Measurements from ENCODE around the gene TECTB. TPM values are rescaled to one million over a fixed set of nuclear protein-coding genes. Genes with fewer than 3 reads are reported as not detected.
A peak's percentile ranks its signal among the peaks of the same experiment; 100 is the strongest.

Gene TECTB
- total RNA-seq, 6 experiments from 2014 or later: not detected

DNA sequence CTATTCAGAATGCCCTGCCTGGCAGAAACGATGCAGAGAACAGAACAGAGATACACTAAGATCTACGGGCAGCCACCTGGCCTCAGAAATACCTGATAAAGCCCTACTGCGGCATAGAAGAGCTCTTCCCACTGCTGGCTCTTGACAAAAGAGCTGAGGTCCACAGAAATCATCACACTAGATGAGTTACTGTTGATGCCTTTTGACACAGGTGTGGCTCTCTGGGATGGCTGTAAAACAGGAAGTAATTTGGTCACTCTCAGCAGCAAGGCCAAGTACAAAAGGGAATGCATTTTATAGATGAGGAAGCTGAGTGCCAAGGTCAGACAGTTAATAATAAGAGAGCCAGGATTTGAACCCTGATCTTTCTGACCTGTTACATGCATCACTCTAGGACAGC is 55.8 kb downstream of the TECTB start:
- no peak for DNase-seq
- H3K27ac Mint-ChIP-seq: no peak overlapping the region

DNA sequence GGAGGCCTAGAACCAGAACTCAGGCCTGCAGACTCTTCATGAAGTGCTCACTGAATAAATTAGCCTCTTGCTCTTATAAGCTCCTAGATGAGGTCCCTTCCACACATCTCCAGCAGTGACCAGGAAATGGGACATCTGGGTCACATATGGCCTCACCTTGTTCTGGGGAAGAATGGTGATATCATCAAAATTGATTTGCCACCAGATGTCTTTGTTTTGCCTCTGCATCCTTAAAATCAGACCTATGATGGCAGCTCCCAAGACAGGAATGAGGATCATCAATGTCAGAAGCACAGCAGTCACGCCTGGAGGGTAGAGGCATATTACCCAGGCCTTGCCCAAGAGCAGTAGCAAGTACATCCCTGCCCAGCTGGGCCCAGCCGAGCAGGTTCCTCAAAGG is 57.4 kb downstream of the TECTB start:
- H3K36me3 Mint-ChIP-seq (ENCODE audit: low read depth): no peaks in the 10 kb centered on the region
- TF ChIP-seq, protein P1, sequence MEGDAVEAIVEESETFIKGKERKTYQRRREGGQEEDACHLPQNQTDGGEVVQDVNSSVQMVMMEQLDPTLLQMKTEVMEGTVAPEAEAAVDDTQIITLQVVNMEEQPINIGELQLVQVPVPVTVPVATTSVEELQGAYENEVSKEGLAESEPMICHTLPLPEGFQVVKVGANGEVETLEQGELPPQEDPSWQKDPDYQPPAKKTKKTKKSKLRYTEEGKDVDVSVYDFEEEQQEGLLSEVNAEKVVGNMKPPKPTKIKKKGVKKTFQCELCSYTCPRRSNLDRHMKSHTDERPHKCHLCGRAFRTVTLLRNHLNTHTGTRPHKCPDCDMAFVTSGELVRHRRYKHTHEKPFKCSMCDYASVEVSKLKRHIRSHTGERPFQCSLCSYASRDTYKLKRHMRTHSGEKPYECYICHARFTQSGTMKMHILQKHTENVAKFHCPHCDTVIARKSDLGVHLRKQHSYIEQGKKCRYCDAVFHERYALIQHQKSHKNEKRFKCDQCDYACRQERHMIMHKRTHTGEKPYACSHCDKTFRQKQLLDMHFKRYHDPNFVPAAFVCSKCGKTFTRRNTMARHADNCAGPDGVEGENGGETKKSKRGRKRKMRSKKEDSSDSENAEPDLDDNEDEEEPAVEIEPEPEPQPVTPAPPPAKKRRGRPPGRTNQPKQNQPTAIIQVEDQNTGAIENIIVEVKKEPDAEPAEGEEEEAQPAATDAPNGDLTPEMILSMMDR (IDR thresholded peaks at IDR 0.05): no peak
- no peak overlapping the region for H3K4me3 Mint-ChIP-seq
- peaks cover 13% of the 10 kb centered on the region for H3K27me3 Mint-ChIP-seq (ENCODE audit: insufficient read depth)
- H3K4me1 Mint-ChIP-seq (ENCODE audit: low read depth): peaks cover 8% of the 10 kb centered on the region
- H3K9me3 Mint-ChIP-seq: no peaks in the 10 kb centered on the region
- no peak for DNase-seq
- H3K27ac Mint-ChIP-seq: no peak overlapping the region

More for the DNA sequence above, 55.8 kb downstream of the TECTB start:
- peaks cover 14% of the 10 kb centered on the region for H3K27me3 Mint-ChIP-seq (ENCODE audit: insufficient read depth)
- peaks cover 21% of the 10 kb centered on the region for H3K4me1 Mint-ChIP-seq (ENCODE audit: low read depth)
- no peaks in the 10 kb centered on the region for H3K36me3 Mint-ChIP-seq (ENCODE audit: low read depth)
- TF ChIP-seq, protein P1 (IDR thresholded peaks at IDR 0.05): no peak
- H3K4me3 Mint-ChIP-seq: no peak overlapping the region
- H3K9me3 Mint-ChIP-seq: no peaks in the 10 kb centered on the region

DNA sequence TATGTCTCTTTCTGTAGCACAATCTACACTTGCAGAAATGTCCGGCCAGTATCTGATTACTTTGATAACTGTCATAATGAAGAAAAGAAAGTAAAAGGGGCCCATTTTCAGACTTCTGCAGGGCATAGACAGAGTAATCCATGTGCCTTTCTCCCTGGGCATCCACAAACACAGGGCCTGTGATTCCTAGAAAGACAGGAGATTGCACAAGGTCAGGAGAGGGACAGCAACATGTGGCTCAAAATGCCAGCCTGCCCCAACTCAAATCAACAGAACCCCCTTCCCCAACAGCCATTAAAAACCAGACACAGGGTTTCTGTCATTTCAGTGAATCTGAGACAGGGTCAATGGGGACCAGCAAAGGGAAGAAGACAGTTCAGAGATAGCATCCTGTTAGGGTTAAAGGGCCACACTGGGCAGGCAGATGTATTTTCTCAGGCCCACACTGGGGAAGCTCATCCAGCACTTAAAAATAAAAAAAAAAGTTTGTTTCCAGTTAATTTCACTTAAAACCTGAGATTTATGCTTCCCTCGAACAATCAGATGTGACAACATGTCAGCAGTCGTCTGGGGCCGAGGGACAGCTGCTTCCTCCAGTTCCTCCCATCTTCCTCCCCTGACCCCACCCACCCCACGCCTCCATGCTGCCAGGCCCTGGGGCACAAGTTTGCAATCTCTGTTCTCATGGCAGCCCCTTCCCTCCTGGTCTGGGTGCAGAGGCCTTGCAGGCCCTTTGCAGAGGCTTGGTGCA is 60.0 kb downstream of the TECTB start:
- DNase-seq: no peak
- no peak overlapping the region for H3K27ac Mint-ChIP-seq
- TF ChIP-seq, protein P1 (IDR thresholded peaks at IDR 0.05): no peak
- no peaks in the 10 kb centered on the region for H3K4me1 Mint-ChIP-seq (ENCODE audit: low read depth)
- no peaks in the 10 kb centered on the region for H3K36me3 Mint-ChIP-seq (ENCODE audit: low read depth)
- H3K4me3 Mint-ChIP-seq: no peak overlapping the region
- H3K9me3 Mint-ChIP-seq: no peaks in the 10 kb centered on the region
- H3K27me3 Mint-ChIP-seq (ENCODE audit: insufficient read depth): peaks cover 12% of the 10 kb centered on the region

DNA sequence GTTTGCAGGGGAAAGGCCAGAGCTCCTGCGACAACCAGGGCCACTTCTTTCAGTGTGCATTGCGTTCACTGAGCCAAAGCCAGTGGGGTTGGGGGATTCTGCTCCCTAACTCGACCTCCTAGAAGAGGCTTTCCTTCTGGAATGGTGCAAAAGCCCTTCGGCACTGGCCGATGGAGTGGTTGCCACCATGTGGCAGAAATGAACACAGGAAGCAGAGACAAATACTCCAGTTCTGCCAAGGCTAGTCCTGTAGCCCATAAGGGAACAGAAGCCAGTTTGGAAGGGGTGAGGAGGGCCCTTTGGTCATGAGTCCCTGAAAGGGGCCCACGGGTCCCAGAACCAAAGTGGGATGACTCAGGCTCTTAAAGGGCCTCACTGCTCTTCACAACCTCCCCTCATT is 61.1 kb downstream of the TECTB start:
- no peaks in the 10 kb centered on the region for H3K4me1 Mint-ChIP-seq (ENCODE audit: low read depth)
- H3K4me3 Mint-ChIP-seq: no peak overlapping the region
- DNase-seq: no peak
- TF ChIP-seq, protein P1 (IDR thresholded peaks at IDR 0.05): peak; percentile 47; the same call in 1 of the 2 replicates
- H3K9me3 Mint-ChIP-seq: no peaks in the 10 kb centered on the region
- H3K27ac Mint-ChIP-seq: no peak overlapping the region
- no peaks in the 10 kb centered on the region for H3K36me3 Mint-ChIP-seq (ENCODE audit: low read depth)
- H3K27me3 Mint-ChIP-seq (ENCODE audit: insufficient read depth): peaks cover 7% of the 10 kb centered on the region

DNA sequence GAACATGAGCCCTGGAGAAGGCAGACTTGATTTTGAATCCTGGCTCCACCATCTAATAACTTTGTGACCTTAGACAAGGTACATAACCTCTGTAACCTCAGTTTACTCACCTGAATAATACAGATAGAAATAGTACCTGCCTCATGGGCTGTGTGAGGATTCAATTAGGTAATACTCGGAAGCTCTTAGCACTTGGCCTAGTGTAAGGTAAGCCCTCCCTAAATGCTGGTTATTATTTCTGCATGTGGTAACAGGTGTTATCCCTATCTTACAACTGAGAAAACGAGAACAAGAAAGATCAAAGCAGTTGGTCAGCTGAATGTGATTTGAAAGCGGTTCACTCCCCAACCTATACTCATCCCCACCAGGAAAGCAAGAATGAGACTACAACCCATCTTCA is 62.0 kb downstream of the TECTB start:
- H3K36me3 Mint-ChIP-seq (ENCODE audit: low read depth): no peaks in the 10 kb centered on the region
- no peaks in the 10 kb centered on the region for H3K4me1 Mint-ChIP-seq (ENCODE audit: low read depth)
- H3K9me3 Mint-ChIP-seq: no peaks in the 10 kb centered on the region
- no peak overlapping the region for H3K4me3 Mint-ChIP-seq
- TF ChIP-seq, protein P1 (IDR thresholded peaks at IDR 0.05): no peak
- peaks cover 7% of the 10 kb centered on the region for H3K27me3 Mint-ChIP-seq (ENCODE audit: insufficient read depth)
- no peak for DNase-seq
- H3K27ac Mint-ChIP-seq: no peak overlapping the region

Measured in HFFc6 (cell line).